Measurements from ENCODE around the gene MDFIC. TPM values are rescaled to one million over a fixed set of nuclear protein-coding genes. Genes with fewer than 3 reads are reported as not detected.

The MDFIC gene
- total RNA-seq, 1 donor from 2014 or later, result 24.8 TPM

- no peak for DNase-seq (ENCODE audit: low read depth)
- TF ChIP-seq CTCF (conservative IDR thresholded peaks at IDR 0.05; ENCODE audit: low read depth, low read length), result no peak
- peak overlapping the region; percentile 82 for H3K4me3 ChIP-seq (ENCODE audit: low read depth, low read length)
These were observed 2.3 kb downstream of the MDFIC start for GRCh38 chr7:114924038-114924712.

GRCh38 chr7:114925434-114925833 is 3.5 kb downstream of the MDFIC start:
- H3K4me3 ChIP-seq (ENCODE audit: low read depth, low read length), result no peak overlapping the region
- DNase-seq (ENCODE audit: low read depth), result no peak
- TF ChIP-seq CTCF (conservative IDR thresholded peaks at IDR 0.05; ENCODE audit: low read depth, low read length), result no peak

- no peak overlapping the region for H3K4me3 ChIP-seq (ENCODE audit: low read depth, low read length)
- TF ChIP-seq CTCF (conservative IDR thresholded peaks at IDR 0.05; ENCODE audit: low read depth, low read length), result no peak
- DNase-seq (ENCODE audit: low read depth), result no peak
These were observed 6.2 kb downstream of the MDFIC start for GRCh38 chr7:114928060-114928459.

GRCh38 chr7:114929570-114929969 is 7.7 kb downstream of the MDFIC start:
- DNase-seq (ENCODE audit: low read depth), result no peak
- no peak overlapping the region for H3K4me3 ChIP-seq (ENCODE audit: low read depth, low read length)
- peak; percentile 24 for TF ChIP-seq CTCF (conservative IDR thresholded peaks at IDR 0.05; ENCODE audit: low read depth, low read length)

GRCh38 chr7:114930107-114930661 is 8.3 kb downstream of the MDFIC start:
- TF ChIP-seq CTCF (conservative IDR thresholded peaks at IDR 0.05; ENCODE audit: low read depth, low read length), result no peak
- DNase-seq (ENCODE audit: low read depth), result no peak
- no peak overlapping the region for H3K4me3 ChIP-seq (ENCODE audit: low read depth, low read length)

- no peak for DNase-seq (ENCODE audit: low read depth)
- no peak for TF ChIP-seq CTCF (conservative IDR thresholded peaks at IDR 0.05; ENCODE audit: low read depth, low read length)
- no peak overlapping the region for H3K4me3 ChIP-seq (ENCODE audit: low read depth, low read length)
These were observed 9.1 kb downstream of the MDFIC start for GRCh38 chr7:114930829-114931655.
